ENCODE results near the gene SPPL2B. TPM values are rescaled to one million over a fixed set of nuclear protein-coding genes. Genes with fewer than 3 reads are reported as not detected.

SPPL2B gene
- total RNA-seq, 1 donor from 2014 or later = 20.7 TPM

DNA sequence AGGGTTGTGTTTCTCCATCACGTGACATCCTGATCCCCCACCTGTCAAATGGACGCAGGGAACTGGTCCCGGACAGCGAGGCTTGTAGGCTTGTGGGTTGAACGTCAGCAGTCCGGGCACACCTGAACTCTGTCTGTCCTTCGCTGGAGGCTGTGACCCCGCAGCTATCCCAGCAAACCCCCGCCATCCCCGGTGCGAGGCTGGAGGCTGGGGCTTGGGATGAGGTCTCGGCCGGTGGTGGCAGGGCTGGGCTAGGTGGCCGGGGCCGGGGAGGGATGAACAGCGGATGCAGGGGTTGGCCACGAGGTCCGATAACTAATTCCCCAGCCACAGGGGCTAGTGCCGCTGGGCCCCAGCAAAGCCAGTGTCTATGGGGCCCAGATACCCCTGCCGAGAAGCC, 8.9 kb upstream of the SPPL2B start:
- H2AFZ ChIP-seq (replicated peaks) = no peak overlapping the region
- peaks cover 12% of the 10 kb centered on the region for H3K4me1 Mint-ChIP-seq
- H3K9ac ChIP-seq = no peak overlapping the region
- H3K4me3 ChIP-seq = no peak overlapping the region
- peaks cover 2% of the 10 kb centered on the region for H3K36me3 Mint-ChIP-seq
- no peak overlapping the region for H3K27ac ChIP-seq
- no peaks in the 10 kb centered on the region for H3K9me3 ChIP-seq (ENCODE audit: low read depth)
- H3K4me1 ChIP-seq = peaks cover 4% of the 10 kb centered on the region
- TF ChIP-seq EZH2phosphoT487 (IDR thresholded peaks at IDR 0.05) = no peak
- TF ChIP-seq EZH2 (IDR thresholded peaks at IDR 0.05) = no peak
- TF ChIP-seq, protein P1, sequence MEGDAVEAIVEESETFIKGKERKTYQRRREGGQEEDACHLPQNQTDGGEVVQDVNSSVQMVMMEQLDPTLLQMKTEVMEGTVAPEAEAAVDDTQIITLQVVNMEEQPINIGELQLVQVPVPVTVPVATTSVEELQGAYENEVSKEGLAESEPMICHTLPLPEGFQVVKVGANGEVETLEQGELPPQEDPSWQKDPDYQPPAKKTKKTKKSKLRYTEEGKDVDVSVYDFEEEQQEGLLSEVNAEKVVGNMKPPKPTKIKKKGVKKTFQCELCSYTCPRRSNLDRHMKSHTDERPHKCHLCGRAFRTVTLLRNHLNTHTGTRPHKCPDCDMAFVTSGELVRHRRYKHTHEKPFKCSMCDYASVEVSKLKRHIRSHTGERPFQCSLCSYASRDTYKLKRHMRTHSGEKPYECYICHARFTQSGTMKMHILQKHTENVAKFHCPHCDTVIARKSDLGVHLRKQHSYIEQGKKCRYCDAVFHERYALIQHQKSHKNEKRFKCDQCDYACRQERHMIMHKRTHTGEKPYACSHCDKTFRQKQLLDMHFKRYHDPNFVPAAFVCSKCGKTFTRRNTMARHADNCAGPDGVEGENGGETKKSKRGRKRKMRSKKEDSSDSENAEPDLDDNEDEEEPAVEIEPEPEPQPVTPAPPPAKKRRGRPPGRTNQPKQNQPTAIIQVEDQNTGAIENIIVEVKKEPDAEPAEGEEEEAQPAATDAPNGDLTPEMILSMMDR (IDR thresholded peaks at IDR 0.05) = no peak
- no peaks in the 10 kb centered on the region for H4K20me1 ChIP-seq (ENCODE audit: low read depth)
- H3F3A ChIP-seq (ENCODE audit: low read depth) = peaks cover 4% of the 10 kb centered on the region
- H3K4me3 Mint-ChIP-seq = no peak overlapping the region
- peaks cover 12% of the 10 kb centered on the region for H3K27me3 Mint-ChIP-seq (ENCODE audit: insufficient read depth, low read depth)
- DNase-seq (ENCODE audit: low spot score) = no peak
- no peak overlapping the region for H3K27ac Mint-ChIP-seq
- no peaks in the 10 kb centered on the region for H3K79me2 ChIP-seq (ENCODE audit: low read depth)
- peaks cover 7% of the 10 kb centered on the region for H3K27me3 ChIP-seq
- no peak overlapping the region for H3K4me2 ChIP-seq
- H3K9me3 Mint-ChIP-seq = peaks cover 9% of the 10 kb centered on the region
- H3K36me3 ChIP-seq = no peaks in the 10 kb centered on the region

DNA sequence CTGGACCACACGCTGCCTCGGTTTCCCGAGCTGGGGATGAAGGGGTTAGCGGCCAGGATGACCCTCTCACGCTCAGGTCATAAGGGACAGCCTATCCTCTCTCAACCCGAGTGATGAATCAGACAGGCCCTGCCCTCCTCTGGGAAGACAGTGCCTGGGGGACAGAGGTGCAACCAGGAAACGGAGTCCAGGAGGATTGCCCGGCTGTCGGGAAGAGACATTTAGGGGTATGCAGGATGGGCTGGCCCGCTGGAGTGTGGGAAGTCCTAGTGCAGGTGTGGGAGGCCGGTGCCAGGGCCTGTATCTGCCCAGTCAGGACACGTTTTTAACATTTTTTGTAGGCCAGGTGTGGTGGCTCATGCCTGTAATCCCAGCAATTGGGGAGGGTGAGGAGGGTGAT, 8.4 kb upstream of the SPPL2B start:
- no peaks in the 10 kb centered on the region for H4K20me1 ChIP-seq (ENCODE audit: low read depth)
- Mint-ChIP-seq H3K27ac (no peak overlapping the region), H3K36me3 (peaks cover 3% of the 10 kb centered on the region), H3K27me3 (ENCODE audit: insufficient read depth, low read depth) (peaks cover 9% of the 10 kb centered on the region), H3K4me1 (peaks cover 14% of the 10 kb centered on the region), H3K4me3 (no peak overlapping the region), H3K9me3 (peaks cover 4% of the 10 kb centered on the region)
- H3K4me3 ChIP-seq = no peak overlapping the region
- H3K9ac ChIP-seq = no peak overlapping the region
- peaks cover 2% of the 10 kb centered on the region for H3K27me3 ChIP-seq
- H3K4me1 ChIP-seq = peaks cover 4% of the 10 kb centered on the region
- H3K4me2 ChIP-seq = no peak overlapping the region
- H3F3A ChIP-seq (ENCODE audit: low read depth) = peaks cover 4% of the 10 kb centered on the region
- TF ChIP-seq EZH2phosphoT487 (IDR thresholded peaks at IDR 0.05) = no peak
- TF ChIP-seq, protein P1 (IDR thresholded peaks at IDR 0.05) = no peak
- TF ChIP-seq EZH2 (IDR thresholded peaks at IDR 0.05) = no peak
- DNase-seq (ENCODE audit: low spot score) = no peak
- H3K36me3 ChIP-seq = no peaks in the 10 kb centered on the region
- H3K79me2 ChIP-seq (ENCODE audit: low read depth) = no peaks in the 10 kb centered on the region
- no peak overlapping the region for H3K27ac ChIP-seq
- H3K9me3 ChIP-seq (ENCODE audit: low read depth) = no peaks in the 10 kb centered on the region
- H2AFZ ChIP-seq (replicated peaks) = no peak overlapping the region

GRCh38 chr19:2320939-2321338, 7.5 kb upstream of the SPPL2B start:
- no peaks in the 10 kb centered on the region for H3K9me3 Mint-ChIP-seq
- TF ChIP-seq EZH2 (IDR thresholded peaks at IDR 0.05) = no peak
- TF ChIP-seq, protein P1 (IDR thresholded peaks at IDR 0.05) = no peak
- TF ChIP-seq EZH2phosphoT487 (IDR thresholded peaks at IDR 0.05) = no peak
- Histone ChIP-seq H3K4me1 (peaks cover 4% of the 10 kb centered on the region), H2AFZ (replicated peaks) (no peak overlapping the region), H3K9me3 (ENCODE audit: low read depth) (no peaks in the 10 kb centered on the region), H3K36me3 (no peaks in the 10 kb centered on the region), H3F3A (ENCODE audit: low read depth) (peaks cover 4% of the 10 kb centered on the region), H4K20me1 (ENCODE audit: low read depth) (peaks cover 7% of the 10 kb centered on the region), H3K27ac (no peak overlapping the region), H3K4me2 (no peak overlapping the region), H3K27me3 (no peaks in the 10 kb centered on the region), H3K4me3 (no peak overlapping the region), H3K79me2 (ENCODE audit: low read depth) (no peaks in the 10 kb centered on the region), H3K9ac (no peak overlapping the region)
- no peak overlapping the region for H3K27ac Mint-ChIP-seq
- H3K36me3 Mint-ChIP-seq = peaks cover 3% of the 10 kb centered on the region
- peaks cover 7% of the 10 kb centered on the region for H3K27me3 Mint-ChIP-seq (ENCODE audit: insufficient read depth, low read depth)
- peaks cover 13% of the 10 kb centered on the region for H3K4me1 Mint-ChIP-seq
- H3K4me3 Mint-ChIP-seq = no peak overlapping the region
- no peak for DNase-seq (ENCODE audit: low spot score)
